Astrocyte of the spinal cord (primary cell): ENCODE data around the gene ZDHHC13.

Experiments used
- DNase-seq: peaks from one replicate; pipeline ENCODE4 v3.0.0; 2011; ENCODE audit warnings: low read depth, low spot score
- H3K4me3 ChIP-seq: 2 replicates; pipeline ENCODE4 v1.5.1; 2011; ENCODE audit warnings: low read depth, mild to moderate bottlenecking, low read length, moderate library complexity
- CTCF ChIP-seq: IDR thresholded peaks from 2 replicates; pipeline ENCODE4 v1.5.1; 2012; ENCODE audit warnings: low read depth, mild to moderate bottlenecking, low read length, inconsistent platforms
- in situ Hi-C: cut with HindIII; loops from 2 replicates; pipeline ENCODE4 v1.10.0; 2017; ENCODE audit warnings: low sequenced_read_pairs

The ZDHHC13 gene

DNA sequence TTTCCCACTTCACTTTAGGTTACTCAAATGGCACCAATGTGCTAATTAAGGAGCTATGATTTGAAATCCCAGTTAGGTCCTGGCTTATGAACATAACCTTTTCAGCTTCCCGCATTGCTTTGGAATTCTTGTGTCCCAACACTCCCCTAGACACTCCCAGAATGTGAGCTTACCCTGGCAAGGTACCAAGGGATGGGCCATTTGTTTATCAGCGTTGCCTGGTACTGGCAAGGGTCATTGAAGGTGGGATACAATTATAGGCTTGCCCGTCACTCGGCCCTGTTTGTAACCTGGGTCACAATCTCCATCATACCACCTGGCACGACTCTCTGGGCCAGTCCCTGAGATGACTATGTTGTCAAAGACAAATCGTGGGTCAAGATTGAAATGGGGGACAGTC lies 79.5 kb downstream of the ZDHHC13 start:
- in situ Hi-C loops: no loop called here
- TF ChIP-seq CTCF: no peak
- DNase-seq: no peak
- no peak overlapping the region for H3K4me3 ChIP-seq

- TF ChIP-seq CTCF: no peak
- in situ Hi-C loops: no loop called here
- DNase-seq: no peak
- H3K4me3 ChIP-seq: no peak overlapping the region
Measured at GRCh38 chr11:19199048-19199447, 82.1 kb downstream of the ZDHHC13 start.

- in situ Hi-C loops: no loop called here
- no peak overlapping the region for H3K4me3 ChIP-seq
- peak; percentile 6 for DNase-seq
- TF ChIP-seq CTCF: no peak
Measured at GRCh38 chr11:19199771-19200170, 82.8 kb downstream of the ZDHHC13 start.

DNA sequence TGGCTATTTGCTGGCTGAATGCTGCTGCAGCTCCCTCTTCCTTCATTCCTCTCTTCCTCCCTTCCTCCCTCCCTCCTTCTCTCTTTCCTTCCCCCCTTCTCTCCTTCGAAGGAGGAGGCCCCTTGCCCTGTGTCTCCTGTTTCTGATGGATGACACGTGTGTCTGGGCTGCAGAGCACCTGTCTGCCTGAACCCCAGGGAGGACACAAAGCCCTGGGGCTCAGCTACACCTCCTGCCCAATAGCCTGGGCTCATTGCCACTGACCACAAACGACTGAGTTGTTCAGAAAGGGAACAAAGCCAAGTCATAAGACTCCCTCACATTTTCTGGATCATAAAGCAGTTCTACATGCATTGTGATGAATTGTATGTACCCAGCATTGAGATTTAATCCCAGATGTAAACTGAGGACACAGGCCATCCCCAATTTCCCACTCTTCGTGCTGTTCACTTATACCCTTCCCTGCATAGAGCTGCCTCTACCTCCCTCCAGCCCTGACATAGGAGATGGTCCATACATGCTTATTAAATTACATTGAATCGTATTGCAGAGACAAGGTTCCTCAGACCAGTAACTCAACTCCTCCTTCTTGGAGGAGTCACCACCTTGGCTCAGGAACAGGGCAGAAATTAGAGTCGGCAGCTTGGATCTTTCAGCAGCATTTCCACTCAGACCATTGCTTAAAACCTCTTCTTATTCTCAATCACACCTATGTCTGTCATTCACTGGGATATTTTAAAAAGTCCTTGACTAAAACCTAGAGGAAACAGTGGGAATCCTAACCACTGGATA lies 83.6 kb downstream of the ZDHHC13 start:
- in situ Hi-C loops: no loop called here
- TF ChIP-seq CTCF: no peak
- H3K4me3 ChIP-seq: no peak overlapping the region
- DNase-seq: peak; percentile 80

GRCh38 chr11:19201737-19202605 lies 85.0 kb downstream of the ZDHHC13 start, which contains the start of gene CSRP3:
TSS of gene CSRP3 (minus strand) at chr11:19201983. CDS start at chr11:19192448, 9,535 bp downstream.
- no peak for TF ChIP-seq CTCF
- in situ Hi-C loops: no loop called here
- DNase-seq: no peak
- no peak within 1 kb of the TSS for H3K4me3 ChIP-seq

DNA sequence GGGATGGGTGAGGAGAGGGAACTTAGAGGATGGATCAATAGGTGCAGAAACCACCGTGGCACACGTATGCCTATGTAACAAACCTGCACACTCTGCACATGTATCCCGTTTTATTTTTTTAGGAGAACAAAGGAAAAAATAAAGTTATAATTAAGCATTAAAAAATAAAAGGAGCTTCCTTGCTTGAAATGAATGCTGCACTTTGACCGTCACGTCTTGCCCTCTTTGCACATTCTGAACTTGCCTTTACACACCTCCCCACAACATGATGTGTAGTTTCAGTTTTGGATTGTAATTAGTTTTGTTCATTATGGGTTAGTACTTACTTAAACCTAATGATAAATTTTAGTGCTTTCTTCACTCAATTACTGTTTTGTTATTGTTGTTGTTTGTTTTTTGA lies 87.9 kb downstream of the ZDHHC13 start:
- no peak for TF ChIP-seq CTCF
- in situ Hi-C loops: no loop called here
- no peak for DNase-seq
- no peak overlapping the region for H3K4me3 ChIP-seq
